ENCODE data around the gene ALDH1A2.

DNA sequence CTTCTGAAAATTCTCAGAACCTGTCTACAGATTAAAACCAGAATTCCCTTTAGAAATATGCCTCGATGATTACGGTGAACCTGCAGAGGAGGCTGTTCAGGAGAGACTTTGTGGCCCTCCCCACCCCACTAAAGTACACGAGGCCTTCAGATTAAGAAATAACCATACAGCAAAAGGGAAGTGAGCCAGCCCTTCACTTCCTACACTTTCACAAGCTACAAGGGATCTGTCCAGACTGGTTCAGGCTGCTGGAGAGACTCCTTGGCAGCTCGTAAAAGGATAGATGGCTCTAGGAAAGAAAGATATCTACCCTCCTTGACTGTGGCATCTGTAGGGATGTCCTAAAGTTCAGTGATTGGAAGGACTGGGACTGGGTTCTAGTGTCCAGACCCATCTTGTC is 102.6 kb downstream of the ALDH1A2 start:
- TF ChIP-seq POLR2AphosphoS5 (IDR thresholded peaks at IDR 0.05) (no peak), CTCF (IDR thresholded peaks at IDR 0.05) (no peak), POLR2A (IDR thresholded peaks at IDR 0.05) (no peak), EP300 (IDR thresholded peaks at IDR 0.05) (no peak)

Data from sigmoid colon (tissue), 4 donors.